IMR-90 (cell line): Measurements from ENCODE around the gene LAMC2.

Source experiments
- CTCF ChIP-seq: conservative IDR thresholded peaks from 2 replicates; pipeline ENCODE4 v1.5.1; 2012; ENCODE audit warnings: mild to moderate bottlenecking, low read depth, low read length, improper control_type of control experiment
- RFX5 ChIP-seq: IDR thresholded peaks from 2 replicates; pipeline ENCODE4 v1.8.0; 2012; ENCODE audit warnings: low read depth, mild to moderate bottlenecking, low read length, moderate library complexity

GRCh38 chr1:183270541-183271141 lies 84.6 kb downstream of the LAMC2 start:
- TF ChIP-seq CTCF (no peak), RFX5 (no peak)
